Fibroblast of skin of right quadriceps (primary cell): Measurements from ENCODE around the gene NTN3.
"Not testable (repeated sequence)": the region's sequence is repeated elsewhere in the genome, so short reads cannot be mapped to it uniquely, and the experiment has no call there.

Source experiments
- DNase-seq: peaks from one replicate; pipeline ENCODE4 v3.0.0-alpha.2; 2013

Gene NTN3

DNA sequence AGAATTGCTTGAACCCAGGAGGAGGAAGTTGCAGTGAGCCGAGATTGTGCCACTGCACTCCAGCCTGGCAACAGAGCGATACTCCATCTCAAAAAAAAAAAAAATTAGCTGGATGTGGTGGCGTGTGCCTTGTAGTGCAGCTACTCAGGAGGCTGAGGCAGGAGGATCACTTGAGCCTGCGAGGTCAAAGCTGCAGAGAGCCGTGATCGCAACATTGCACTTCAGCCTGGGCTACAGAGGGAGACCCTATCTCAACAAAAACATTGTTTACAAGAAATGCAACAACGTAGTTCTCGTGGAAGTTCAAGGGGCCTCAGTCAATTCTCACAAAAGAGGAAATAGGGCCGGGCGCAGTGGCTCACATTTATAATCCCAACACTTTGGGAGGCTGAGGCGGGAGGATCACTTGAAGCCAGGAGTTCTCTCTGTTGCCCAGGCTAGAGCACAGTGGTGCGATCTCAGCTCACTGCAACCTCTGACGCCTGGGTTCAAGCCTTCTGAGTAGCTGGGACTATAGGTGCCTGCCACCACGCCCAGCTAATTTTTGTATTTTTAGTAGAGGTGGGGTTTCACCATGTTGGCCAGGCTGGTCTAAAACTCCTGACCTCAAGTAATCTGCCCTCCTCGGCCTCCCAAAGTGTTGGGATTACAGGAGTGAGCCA lies 29.8 kb upstream of the NTN3 start:
- not testable (repeated sequence) for DNase-seq

DNA sequence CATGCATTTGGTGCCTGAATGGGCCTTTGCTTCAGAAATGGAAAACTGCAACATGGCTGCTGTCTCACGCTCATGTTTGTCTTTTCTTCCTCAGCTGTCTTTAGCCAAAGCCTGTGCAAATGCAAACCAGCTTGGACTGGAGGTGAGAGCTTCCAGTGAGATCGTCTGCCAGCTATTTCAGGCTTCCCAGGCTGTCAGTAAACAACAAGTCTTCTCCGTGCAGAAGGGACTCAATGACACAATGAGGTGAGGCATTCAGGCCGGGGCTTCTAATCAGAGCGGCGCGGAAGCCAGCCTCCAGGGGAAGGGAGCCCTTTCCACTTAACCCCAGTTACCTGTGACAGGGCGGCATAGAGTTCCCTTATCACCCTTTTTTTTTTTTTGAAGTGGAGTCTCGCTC lies 27.5 kb upstream of the NTN3 start:
- no peak for DNase-seq

DNA sequence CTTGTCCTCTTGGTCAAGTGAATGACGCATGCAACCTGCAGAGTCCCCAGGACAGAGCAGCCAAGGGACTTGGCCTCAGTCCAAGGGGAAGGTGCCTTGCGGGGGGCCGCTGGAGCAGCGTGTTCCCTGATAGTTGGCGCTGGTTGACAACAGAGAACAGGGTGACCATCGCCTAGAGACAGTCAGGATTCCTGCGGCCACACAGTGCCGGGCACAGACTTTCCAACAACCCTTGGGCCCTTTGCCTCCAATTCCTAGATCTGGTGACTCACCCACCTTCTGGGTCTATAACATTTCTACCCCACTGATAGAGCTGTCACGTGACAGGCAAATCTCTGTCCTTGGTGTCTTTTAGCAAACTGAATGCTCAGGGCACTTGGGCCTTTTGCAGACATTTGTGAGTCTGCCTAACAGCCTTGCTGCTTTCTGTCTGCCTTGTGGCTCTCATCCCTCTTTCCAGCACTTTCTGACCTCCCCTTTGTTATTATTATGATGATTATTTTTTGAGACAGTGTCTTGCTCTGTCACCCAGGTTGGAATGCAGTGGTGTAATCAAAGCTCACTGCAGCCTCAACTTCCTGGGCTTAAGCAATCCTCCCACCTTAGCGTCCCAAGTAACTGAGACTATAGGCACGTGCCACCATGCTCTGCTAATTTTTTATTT lies 23.0 kb upstream of the NTN3 start:
- no peak for DNase-seq

GRCh38 chr16:2449118-2449517 lies 22.0 kb upstream of the NTN3 start:
- DNase-seq: no peak

- DNase-seq: no peak
Observed at GRCh38 chr16:2450535-2450934, 20.6 kb upstream of the NTN3 start.

DNA sequence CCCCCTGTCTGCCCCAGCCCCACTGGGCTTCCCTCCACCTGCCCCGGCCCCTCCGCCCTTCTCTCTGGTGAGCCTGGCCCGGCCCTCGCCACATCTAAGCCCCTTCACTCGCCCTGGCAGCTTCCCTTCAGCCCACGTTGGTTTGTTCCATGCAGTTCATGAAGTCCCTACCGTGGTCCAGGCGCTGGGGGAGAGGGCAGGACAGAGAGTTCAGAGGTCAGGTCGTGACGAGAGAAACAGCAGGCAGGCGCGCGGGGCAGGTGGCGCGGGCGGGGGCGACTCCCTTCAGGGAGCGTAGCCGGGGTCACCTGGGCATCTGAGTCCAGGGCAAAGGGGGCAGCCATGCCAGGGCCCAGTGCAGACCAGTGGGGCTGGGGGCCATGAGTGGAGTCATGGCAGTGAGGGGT lies 20.1 kb upstream of the NTN3 start:
- no peak for DNase-seq

GRCh38 chr16:2451851-2452320 lies 19.2 kb upstream of the NTN3 start:
- DNase-seq: no peak

DNA sequence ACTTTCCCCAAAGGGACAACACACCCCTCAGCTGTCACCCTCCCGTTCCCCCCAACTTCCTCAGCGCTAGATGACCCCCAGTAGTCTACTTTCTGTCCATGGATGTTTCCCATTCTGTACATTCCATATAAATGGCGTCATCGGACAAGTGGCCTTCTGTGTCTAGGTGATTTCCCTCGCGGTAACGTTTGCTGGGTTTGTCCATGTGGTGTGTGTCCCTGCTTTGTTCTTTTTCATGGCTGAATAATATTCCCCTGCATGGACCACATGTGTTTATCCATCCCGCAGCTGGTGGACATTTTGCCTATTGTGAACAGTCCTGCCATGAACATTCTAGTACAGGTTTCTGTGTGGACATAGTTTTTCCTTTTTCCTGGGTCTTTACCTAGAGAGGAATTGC lies 18.4 kb upstream of the NTN3 start:
- no peak for DNase-seq

GRCh38 chr16:2455081-2455845 lies 15.8 kb upstream of the NTN3 start:
- DNase-seq: no peak

GRCh38 chr16:2456551-2457153 lies 14.4 kb upstream of the NTN3 start:
- DNase-seq: no peak

DNA sequence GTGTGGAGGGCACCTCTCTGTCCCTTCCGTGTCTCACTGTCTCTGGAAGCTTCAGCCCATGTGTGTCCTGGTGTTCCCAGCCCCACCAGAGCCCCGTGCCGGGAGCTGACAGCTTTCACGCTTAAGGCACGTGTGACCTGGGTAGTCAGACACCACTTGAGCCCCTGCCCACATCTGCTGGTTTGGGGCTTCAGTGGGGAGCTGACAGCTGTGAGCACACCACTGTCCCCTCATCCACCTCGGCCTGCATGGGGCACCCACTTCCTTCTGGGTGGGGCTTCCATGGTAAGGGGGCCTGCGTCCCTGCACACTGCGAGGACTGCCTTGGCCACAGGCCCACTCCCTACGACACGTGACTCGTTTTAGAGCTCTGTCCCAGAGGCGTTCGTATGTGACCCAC lies 13.8 kb upstream of the NTN3 start:
- DNase-seq: no peak

DNA sequence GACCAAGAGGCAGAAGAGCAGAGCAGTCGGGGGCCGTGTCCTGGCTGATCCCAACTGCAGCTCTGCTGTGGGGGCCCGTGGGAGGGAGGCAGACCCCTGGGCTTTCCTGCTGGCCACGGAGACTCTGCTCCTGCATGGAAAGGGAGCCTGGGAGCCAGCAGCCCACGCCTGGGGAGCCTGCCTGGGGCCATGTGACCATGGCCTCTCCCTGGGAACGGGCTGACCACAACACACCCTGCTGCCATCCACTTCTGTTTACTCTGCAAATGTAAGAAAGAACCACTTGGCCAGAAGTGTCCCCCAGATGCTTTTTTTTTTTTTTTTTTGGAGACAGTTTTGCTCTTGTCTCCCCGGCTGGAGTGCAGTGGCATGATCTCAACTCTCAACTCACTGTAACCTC lies 13.2 kb upstream of the NTN3 start:
- no peak for DNase-seq

DNA sequence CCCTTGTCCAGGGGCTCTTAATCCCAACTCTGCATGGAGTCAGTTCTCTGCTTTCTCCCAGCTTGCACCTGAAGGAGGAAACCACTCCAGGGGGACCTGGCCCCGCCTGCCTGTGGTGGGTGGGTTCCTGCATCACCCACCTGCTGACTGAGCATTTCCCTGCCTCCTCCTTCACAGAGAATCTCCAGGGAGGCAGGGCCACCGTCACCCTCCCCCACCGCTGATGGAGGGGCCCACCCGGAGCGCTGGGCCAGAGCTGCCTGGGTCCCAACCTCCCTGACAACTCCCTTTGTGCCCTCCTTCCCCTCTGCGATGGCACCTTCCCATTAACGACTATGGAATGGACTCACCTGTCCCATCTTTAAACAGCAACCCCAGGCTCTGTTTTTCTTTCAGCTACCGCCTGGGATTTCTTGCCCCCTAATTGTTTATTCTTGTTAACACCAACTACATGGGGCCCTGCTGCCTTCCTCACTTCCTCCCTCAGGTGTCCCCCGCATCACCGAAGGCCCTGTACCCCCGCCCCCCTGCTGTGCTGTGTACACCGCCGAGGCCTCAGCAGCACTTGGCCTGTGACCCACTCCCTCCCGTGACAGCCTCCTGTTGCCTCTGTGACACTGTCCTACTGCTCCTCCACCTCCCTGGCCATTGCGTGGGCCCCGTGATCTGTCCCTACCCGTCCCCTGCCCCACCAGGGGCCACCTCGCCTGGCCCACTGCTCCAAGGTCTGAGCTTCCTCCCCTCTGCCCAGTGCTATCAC lies 12.0 kb upstream of the NTN3 start:
- DNase-seq: no peak

GRCh38 chr16:2459647-2460390 lies 11.3 kb upstream of the NTN3 start, which contains the start of gene TEDC2:
TEDC2 (plus strand) TSS chr16:2460109; CDS start chr16:2460145, 36 bp downstream.
- DNase-seq: peak; percentile 92

GRCh38 chr16:2460391-2460713 lies 10.7 kb upstream of the NTN3 start:
- DNase-seq: no peak

DNA sequence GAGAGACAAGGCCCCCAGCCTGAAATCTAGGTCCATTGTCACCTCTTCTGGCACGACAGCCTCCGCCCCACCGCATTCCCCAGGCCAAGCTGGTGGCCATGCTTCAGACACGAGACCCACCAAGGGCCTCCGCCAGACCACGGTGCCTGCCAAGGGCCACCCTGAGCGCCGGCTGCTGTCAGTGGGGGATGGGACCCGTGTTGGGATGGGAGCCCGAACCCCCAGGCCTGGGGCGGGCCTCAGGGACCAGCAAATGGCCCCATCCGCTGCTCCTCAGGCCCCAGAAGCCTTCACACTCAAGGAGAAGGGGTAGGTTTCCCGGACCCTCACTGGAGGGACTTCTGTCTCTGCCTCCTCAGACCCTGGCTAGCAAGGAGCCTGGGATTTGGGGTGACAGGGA lies 10.2 kb upstream of the NTN3 start:
- no peak for DNase-seq

DNA sequence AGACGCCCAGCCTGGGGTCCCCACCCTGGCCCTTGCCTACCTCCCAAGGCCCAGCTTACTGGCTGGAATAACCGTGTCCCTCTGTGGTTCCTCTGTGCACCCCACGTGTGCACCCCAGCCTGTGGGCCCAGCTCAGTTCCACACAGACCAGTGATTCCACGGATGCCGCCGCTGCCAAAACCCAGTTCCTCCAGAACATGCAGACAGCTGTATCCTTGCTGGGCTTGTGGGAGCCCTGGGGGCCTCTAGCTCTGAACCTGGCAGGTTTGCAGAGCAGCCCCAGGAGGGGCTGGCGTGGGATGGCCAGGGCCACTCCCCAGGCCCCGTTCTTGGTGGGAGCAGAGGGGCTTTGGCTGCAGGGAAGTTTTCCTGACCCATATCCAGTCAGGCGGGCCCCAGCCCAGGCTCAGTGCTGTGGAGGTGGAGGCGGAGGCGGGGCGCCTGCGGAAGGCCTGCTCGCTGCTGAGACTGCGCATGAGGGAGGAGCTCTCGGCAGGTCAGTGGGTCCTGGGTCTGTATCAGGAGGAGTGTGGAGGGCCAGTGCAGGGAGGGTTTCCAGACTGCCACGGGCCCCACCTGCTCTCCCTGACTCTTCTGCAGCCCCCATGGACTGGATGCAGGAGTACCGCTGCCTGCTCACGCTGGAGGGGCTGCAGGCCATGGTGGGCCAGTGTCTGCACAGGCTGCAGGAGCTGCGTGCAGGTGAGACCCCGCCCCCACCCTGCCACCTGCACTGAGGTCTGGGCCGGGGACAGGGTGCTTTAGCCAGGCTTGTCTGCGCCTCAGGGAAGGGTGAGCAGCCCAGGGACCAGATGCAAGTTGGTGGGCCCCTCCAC lies 8.8 kb upstream of the NTN3 start:
- DNase-seq: no peak

DNA sequence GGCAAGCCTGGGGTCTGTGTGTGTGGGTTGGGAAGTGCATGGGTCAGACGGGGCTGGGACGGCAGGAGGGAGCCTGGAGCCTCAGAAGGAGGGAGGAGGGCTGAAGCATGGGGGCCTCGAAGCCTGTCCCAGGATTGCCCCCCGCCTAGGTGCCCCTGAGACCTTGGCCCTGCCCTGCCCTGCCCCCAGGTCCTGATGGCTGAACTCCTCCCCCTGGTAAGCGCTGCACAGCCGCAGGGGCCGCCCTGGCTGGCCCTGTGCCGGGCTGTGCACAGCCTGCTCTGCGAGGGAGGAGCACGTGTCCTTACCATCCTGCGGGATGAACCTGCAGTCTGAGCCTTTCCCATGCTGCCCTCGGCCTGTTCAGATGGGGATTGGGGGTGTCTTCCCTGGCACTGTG lies 6.8 kb upstream of the NTN3 start:
- no peak for DNase-seq

GRCh38 chr16:2465653-2466415 lies 5.3 kb upstream of the NTN3 start:
- DNase-seq: no peak
